MCF 10A (cell line): ENCODE results near the gene KCTD2. TPM values are rescaled to one million over a fixed set of nuclear protein-coding genes. Genes with fewer than 3 reads are reported as not detected.

Experiments
- BruUV-seq: library from RNA; stranded (reverse); fragments of 400-500 nt; replicated peaks from 2 replicates; lab custom pipeline; 2021; lab: Mats Ljungman, UMichigan
- CTCF ChIA-PET: fragments of 300-600 bp; sonication (Branson Sonifier 250); formaldehyde crosslinking; extraction: SDS; loops from one replicate; lab custom pipeline; 2021; ENCODE audit warnings: antibody characterized with exemption, inconsistent platforms; lab: Yijun Ruan, JAX
- POLR2A ChIA-PET: fragments of 300-600, 350-650 bp; sonication (Branson Sonifier 250); formaldehyde crosslinking; extraction: SDS; loops from one replicate; lab custom pipeline; 2020; ENCODE audit warnings: antibody characterized with exemption, inconsistent platforms; lab: Yijun Ruan, JAX
- DNase-seq: peaks from one replicate; pipeline ENCODE4 v3.0.0-alpha.2; 2018; ENCODE audit not compliant: unreplicated experiment
- H3K27ac Mint-ChIP-seq: one replicate; pipeline ENCODE4 v1.8.0; 2022; ENCODE audit warnings: mild to moderate bottlenecking, low read depth, mixed read lengths; ENCODE audit not compliant: unreplicated experiment
- H3K27me3 Mint-ChIP-seq: one replicate; pipeline ENCODE4 v1.8.0; 2022; ENCODE audit warnings: mixed read lengths; ENCODE audit not compliant: insufficient read depth, unreplicated experiment
- H3K36me3 Mint-ChIP-seq: one replicate; pipeline ENCODE4 v1.8.0; 2022; ENCODE audit warnings: mild to moderate bottlenecking, moderate library complexity, mixed read lengths; ENCODE audit not compliant: insufficient read depth, unreplicated experiment
- H3K4me1 Mint-ChIP-seq: one replicate; pipeline ENCODE4 v1.8.0; 2022; ENCODE audit warnings: mixed read lengths; ENCODE audit not compliant: insufficient read depth, unreplicated experiment
- H3K4me3 Mint-ChIP-seq: one replicate; pipeline ENCODE4 v1.8.0; 2022; ENCODE audit warnings: mild to moderate bottlenecking, moderate library complexity, mixed read lengths; ENCODE audit not compliant: unreplicated experiment
- H3K9me3 Mint-ChIP-seq: one replicate; pipeline ENCODE4 v1.8.0; 2022; ENCODE audit warnings: mixed read lengths; ENCODE audit not compliant: unreplicated experiment
- intact Hi-C: fragments of 100-400 bp; cut with micrococcal nuclease; formaldehyde crosslinking; loops from 2 replicates; pipeline ENCODE4 v1.14.1; 2022
- total RNA-seq: library from RNA; stranded (reverse); gene quantifications from 2 replicates; pipeline ENCODE4 v1.2.3, GENCODE V29; 2022
- TF ChIP-seq, protein P1 (sequence below): fragments of 200-600 bp; IDR thresholded peaks from one replicate; pipeline ENCODE4 v1.8.0; 2022; ENCODE audit warnings: antibody characterized with exemption, mild to moderate bottlenecking; ENCODE audit not compliant: unreplicated experiment

Gene KCTD2
- total RNA-seq, 1 experiment from 2014 or later: 11.9 TPM

- no peaks in the 10 kb centered on the region for H3K36me3 Mint-ChIP-seq
- ChIA-PET CTCF (no interaction called here), POLR2A (interaction anchor here (2.3 kb wide), 1 partner anchor 12 kb away, joined by 17 read pairs; the partner anchor contains the start of gene SLC16A5)
- intact Hi-C loops: no loop called here
- peaks cover 14% of the 10 kb centered on the region for H3K4me1 Mint-ChIP-seq
- H3K4me3 Mint-ChIP-seq: no peak overlapping the region
- H3K9me3 Mint-ChIP-seq: no peaks in the 10 kb centered on the region
- DNase-seq: no peak
- no peak overlapping the region for H3K27ac Mint-ChIP-seq
- H3K27me3 Mint-ChIP-seq: no peaks in the 10 kb centered on the region
- TF ChIP-seq, protein P1, sequence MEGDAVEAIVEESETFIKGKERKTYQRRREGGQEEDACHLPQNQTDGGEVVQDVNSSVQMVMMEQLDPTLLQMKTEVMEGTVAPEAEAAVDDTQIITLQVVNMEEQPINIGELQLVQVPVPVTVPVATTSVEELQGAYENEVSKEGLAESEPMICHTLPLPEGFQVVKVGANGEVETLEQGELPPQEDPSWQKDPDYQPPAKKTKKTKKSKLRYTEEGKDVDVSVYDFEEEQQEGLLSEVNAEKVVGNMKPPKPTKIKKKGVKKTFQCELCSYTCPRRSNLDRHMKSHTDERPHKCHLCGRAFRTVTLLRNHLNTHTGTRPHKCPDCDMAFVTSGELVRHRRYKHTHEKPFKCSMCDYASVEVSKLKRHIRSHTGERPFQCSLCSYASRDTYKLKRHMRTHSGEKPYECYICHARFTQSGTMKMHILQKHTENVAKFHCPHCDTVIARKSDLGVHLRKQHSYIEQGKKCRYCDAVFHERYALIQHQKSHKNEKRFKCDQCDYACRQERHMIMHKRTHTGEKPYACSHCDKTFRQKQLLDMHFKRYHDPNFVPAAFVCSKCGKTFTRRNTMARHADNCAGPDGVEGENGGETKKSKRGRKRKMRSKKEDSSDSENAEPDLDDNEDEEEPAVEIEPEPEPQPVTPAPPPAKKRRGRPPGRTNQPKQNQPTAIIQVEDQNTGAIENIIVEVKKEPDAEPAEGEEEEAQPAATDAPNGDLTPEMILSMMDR: no peak
- no TSS peak for BruUV-seq
Observed at GRCh38 chr17:75077072-75077495, 30.1 kb downstream of the KCTD2 start.

DNA sequence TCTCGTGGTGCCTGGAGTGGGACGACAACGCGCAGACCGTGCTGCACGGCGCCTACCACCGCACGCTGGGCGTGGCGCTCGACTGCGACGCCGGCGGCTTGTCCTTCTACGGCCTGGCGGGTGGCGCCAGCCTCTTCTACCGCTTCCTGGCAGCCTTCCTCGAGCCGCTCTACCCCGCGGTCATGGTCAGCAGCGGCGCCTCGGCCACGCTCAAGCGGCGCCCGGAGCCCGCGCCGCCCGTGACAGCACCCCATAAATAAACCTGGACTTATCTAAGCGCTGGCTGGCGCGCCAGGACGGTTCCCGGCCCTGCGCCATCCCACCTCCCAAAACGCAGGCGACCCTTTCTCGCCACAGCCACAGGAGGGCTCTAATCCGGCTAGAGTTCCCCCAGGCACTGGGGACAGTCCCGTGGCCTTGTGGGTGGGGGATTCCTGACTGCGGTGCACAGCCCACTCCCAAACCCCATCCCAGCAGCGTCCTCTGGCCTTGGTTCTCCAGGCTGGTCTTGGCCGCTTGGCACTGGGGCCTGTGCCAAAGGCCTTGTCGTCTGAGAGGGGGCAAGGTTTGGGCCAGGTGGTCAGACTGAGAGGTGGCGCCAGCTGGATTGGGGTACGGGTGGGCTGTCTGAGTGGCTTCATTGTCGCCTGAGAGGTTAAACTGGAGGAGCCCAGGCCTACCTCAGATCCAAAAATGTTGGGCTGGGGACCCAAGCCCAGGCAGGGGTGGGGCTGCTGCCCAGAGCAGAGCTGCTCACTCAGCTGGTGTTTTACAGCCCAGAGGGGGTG is 30.7 kb downstream of the KCTD2 start:
- intact Hi-C loops: no loop called here

GRCh38 chr17:75078284-75079022 is 31.4 kb downstream of the KCTD2 start:
- DNase-seq: peak; percentile 66
- TF ChIP-seq, protein P1: no peak
- no TSS peak for BruUV-seq
- Mint-ChIP-seq H3K27me3 (no peaks in the 10 kb centered on the region), H3K4me3 (peak overlapping the region; percentile 14), H3K4me1 (peaks cover 19% of the 10 kb centered on the region), H3K27ac (peak overlapping the region; percentile 70), H3K9me3 (no peaks in the 10 kb centered on the region), H3K36me3 (no peaks in the 10 kb centered on the region)
- intact Hi-C loops: no loop called here
- POLR2A ChIA-PET: interaction anchor here (0.6 to 1.9 kb wide), 17 partner anchors 8 to 87 kb away, joined by 3 to 21 read pairs (median 4); partner anchors contain the start of genes ARMC7, JPT1, KCTD2 and MRPL58
- CTCF ChIA-PET: interaction anchor here (0.7 to 2.7 kb wide), 3 partner anchors 9 to 52 kb away, joined by 3 to 16 read pairs (median 9); no protein-coding TSS in a partner anchor

More for the DNA sequence above, 30.7 kb downstream of the KCTD2 start:
- Mint-ChIP-seq H3K27ac (no peak overlapping the region), H3K4me1 (peaks cover 17% of the 10 kb centered on the region), H3K27me3 (no peaks in the 10 kb centered on the region), H3K4me3 (no peak overlapping the region), H3K36me3 (no peaks in the 10 kb centered on the region), H3K9me3 (no peaks in the 10 kb centered on the region)
- ChIA-PET CTCF (interaction anchor here (0.7 to 2.7 kb wide), 3 partner anchors 8 to 52 kb away, joined by 3 to 16 read pairs (median 9); no protein-coding TSS in a partner anchor), POLR2A (interaction anchor here (0.6 to 1.6 kb wide), 9 partner anchors 8 to 65 kb away, joined by 3 to 21 read pairs (median 5); partner anchors contain the start of genes KCTD2, MRPL58 and SLC16A5)
- DNase-seq: no peak
- BruUV-seq: no TSS peak
- TF ChIP-seq, protein P1: no peak
